Measurements from ENCODE around the gene GZMB.

Gene GZMB

DNA sequence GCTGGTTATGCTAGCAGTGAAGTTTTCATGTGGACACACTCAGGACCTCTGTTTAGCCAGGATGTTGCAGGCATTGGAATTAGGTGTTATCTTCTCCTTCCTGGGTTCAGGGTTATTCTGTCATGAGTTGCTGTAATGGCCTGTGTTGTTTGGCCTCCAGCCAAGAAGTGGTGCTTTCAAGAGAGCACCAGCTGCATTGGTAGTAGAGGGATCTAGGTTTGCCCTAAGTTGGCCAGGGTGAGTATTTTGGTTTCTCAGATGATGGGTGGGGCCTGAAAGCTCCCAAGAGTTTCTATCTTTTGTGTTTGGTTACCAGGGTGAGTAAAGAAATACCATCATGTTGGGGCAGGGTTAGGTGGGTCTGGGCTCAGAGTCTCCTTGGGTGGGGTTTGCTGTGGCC, 21.8 kb downstream of the GZMB start:
- DNase-seq (ENCODE audit: low read depth in 1 of 2, low spot score in 1 of 2), result peak in 1 of 2 experiments; percentile 25
- TF ChIP-seq SPI1 (IDR thresholded peaks at IDR 0.05; ENCODE audit: borderline replicate concordance, low read depth) (no peak), POLR2AphosphoS5 (IDR thresholded peaks at IDR 0.05; ENCODE audit: low read depth) (no peak), GABPA (IDR thresholded peaks at IDR 0.05; ENCODE audit: low read depth) (no peak)
- TF ChIP-seq, protein P1, sequence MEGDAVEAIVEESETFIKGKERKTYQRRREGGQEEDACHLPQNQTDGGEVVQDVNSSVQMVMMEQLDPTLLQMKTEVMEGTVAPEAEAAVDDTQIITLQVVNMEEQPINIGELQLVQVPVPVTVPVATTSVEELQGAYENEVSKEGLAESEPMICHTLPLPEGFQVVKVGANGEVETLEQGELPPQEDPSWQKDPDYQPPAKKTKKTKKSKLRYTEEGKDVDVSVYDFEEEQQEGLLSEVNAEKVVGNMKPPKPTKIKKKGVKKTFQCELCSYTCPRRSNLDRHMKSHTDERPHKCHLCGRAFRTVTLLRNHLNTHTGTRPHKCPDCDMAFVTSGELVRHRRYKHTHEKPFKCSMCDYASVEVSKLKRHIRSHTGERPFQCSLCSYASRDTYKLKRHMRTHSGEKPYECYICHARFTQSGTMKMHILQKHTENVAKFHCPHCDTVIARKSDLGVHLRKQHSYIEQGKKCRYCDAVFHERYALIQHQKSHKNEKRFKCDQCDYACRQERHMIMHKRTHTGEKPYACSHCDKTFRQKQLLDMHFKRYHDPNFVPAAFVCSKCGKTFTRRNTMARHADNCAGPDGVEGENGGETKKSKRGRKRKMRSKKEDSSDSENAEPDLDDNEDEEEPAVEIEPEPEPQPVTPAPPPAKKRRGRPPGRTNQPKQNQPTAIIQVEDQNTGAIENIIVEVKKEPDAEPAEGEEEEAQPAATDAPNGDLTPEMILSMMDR (IDR thresholded peaks at IDR 0.05; ENCODE audit: insufficient read depth, low read length), result no peak
- TF ChIP-seq, protein P2, sequence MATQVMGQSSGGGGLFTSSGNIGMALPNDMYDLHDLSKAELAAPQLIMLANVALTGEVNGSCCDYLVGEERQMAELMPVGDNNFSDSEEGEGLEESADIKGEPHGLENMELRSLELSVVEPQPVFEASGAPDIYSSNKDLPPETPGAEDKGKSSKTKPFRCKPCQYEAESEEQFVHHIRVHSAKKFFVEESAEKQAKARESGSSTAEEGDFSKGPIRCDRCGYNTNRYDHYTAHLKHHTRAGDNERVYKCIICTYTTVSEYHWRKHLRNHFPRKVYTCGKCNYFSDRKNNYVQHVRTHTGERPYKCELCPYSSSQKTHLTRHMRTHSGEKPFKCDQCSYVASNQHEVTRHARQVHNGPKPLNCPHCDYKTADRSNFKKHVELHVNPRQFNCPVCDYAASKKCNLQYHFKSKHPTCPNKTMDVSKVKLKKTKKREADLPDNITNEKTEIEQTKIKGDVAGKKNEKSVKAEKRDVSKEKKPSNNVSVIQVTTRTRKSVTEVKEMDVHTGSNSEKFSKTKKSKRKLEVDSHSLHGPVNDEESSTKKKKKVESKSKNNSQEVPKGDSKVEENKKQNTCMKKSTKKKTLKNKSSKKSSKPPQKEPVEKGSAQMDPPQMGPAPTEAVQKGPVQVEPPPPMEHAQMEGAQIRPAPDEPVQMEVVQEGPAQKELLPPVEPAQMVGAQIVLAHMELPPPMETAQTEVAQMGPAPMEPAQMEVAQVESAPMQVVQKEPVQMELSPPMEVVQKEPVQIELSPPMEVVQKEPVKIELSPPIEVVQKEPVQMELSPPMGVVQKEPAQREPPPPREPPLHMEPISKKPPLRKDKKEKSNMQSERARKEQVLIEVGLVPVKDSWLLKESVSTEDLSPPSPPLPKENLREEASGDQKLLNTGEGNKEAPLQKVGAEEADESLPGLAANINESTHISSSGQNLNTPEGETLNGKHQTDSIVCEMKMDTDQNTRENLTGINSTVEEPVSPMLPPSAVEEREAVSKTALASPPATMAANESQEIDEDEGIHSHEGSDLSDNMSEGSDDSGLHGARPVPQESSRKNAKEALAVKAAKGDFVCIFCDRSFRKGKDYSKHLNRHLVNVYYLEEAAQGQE (IDR thresholded peaks at IDR 0.05; ENCODE audit: insufficient replicate concordance, low read depth), result no peak
- no peak overlapping the region for H3K4me3 ChIP-seq (replicated peaks; ENCODE audit: insufficient read depth, low read length)
- H3K27me3 ChIP-seq (ENCODE audit: insufficient read depth, poor library complexity, severe bottlenecking), result no peaks in the 10 kb centered on the region
- no peak overlapping the region for H3K27ac ChIP-seq (replicated peaks)

DNA sequence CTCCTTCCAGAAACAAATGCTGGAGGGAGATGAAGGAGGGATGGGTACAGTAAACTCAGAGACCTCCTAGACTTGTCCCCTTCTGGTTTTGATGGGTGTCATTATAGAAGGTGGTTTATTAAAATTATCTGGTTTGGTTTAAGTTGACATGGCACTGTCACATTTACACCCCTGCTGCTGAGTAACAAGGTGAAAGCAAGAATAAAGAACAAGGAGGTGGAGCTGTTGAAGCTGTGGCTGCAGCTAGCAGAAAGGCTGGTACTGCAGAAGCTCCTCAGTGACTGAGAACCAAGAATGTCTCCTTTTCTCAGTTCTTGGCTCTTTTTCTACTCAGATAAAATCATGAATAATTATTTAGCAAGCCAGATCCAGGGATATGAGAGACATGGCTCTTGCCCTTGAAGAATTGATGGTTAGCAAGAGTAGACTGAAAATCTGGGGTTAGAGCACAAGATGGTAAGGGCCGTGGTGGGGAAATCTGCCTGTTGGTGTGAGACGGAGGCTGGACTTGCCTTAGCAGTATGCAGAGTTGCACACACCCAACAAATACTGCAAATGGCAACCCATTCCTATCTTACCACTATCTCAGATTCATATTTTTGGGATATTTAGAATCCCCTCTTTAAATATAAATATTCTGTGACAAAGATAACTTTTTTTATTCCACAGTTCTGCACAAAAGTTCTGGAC, 24.2 kb downstream of the GZMB start, which contains the start of gene GZMH:
GZMH (minus strand) TSS at position 31 of the 690 bp plus-strand sequence. CDS start 72 bp downstream, outside the sequence.
- DNase-seq (ENCODE audit: low read depth in 1 of 2, low spot score in 1 of 2), result no peak
- Histone ChIP-seq H3K4me3 (replicated peaks; ENCODE audit: insufficient read depth, low read length) (no peak within 1 kb of the TSS), H3K27ac (replicated peaks) (no peak within 1 kb of the TSS), H3K27me3 (ENCODE audit: insufficient read depth, poor library complexity, severe bottlenecking) (no peaks in the 10 kb centered on the region)
- TF ChIP-seq GABPA (IDR thresholded peaks at IDR 0.05; ENCODE audit: low read depth) (no peak), POLR2AphosphoS5 (IDR thresholded peaks at IDR 0.05; ENCODE audit: low read depth) (no peak), SPI1 (IDR thresholded peaks at IDR 0.05; ENCODE audit: borderline replicate concordance, low read depth) (no peak)
- TF ChIP-seq, protein P2 (IDR thresholded peaks at IDR 0.05; ENCODE audit: insufficient replicate concordance, low read depth), result no peak
- TF ChIP-seq, protein P1 (IDR thresholded peaks at IDR 0.05; ENCODE audit: insufficient read depth, low read length), result no peak

DNA sequence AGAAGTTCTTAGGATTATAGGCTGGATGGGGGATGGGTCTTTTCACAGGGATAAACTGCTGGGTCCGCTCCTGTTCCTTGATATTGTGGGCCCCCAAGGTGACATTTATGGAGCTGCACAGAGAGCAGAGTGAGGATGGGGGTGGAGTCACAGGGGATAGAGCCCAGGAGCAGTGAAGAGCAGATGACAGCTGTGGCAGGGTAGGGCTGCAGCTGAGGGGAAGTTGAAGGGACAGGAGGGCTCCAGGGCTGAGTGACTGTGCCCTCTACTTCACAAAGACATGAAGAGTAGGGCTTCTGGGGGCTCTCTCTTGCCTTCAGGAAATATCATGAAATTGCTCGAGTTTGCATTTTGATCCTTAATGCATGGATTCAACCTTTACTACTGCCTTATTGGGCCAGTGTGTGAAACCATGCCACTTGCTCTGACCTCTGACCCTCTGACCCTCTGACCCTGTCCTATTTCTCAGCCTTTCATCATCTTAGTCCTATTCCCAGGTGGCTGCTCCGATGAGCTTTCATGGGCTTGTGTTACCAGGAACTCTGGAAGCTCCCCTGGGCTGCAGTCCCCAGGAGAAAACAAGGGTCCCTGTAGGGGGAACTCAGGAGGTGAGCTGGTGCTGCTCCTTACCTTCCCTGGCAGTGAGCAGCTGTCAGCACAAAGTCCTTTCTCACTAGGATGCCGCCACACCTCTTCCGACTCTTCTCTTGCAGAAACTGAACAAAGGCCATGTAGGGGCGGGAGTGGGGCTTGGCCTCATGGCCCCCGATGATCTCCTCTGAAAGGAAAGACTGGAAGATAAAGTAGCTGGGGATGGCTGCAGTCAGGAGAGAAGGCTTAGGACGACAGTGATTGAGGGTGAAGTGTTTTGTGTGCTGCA, 26.1 kb downstream of the GZMB start:
- TF ChIP-seq, protein P1 (IDR thresholded peaks at IDR 0.05; ENCODE audit: insufficient read depth, low read length), result no peak
- TF ChIP-seq, protein P2 (IDR thresholded peaks at IDR 0.05; ENCODE audit: insufficient replicate concordance, low read depth), result no peak
- TF ChIP-seq SPI1 (IDR thresholded peaks at IDR 0.05; ENCODE audit: borderline replicate concordance, low read depth) (no peak; the same call in 1 of the 2 replicates), GABPA (IDR thresholded peaks at IDR 0.05; ENCODE audit: low read depth) (no peak), POLR2AphosphoS5 (IDR thresholded peaks at IDR 0.05; ENCODE audit: low read depth) (no peak)
- DNase-seq (ENCODE audit: low read depth in 1 of 2, low spot score in 1 of 2), result peak in 1 of 2 experiments; percentile 55
- Histone ChIP-seq H3K4me3 (replicated peaks; ENCODE audit: insufficient read depth, low read length) (no peak overlapping the region), H3K27ac (replicated peaks) (0 out of 2 replicates have a peak overlapping the region, but pooled peaks have one; percentile 11), H3K27me3 (ENCODE audit: insufficient read depth, poor library complexity, severe bottlenecking) (no peaks in the 10 kb centered on the region)

Measured in HL-60 (cell line).